ENCODE data around the gene MRPS27.

The MRPS27 gene

DNA sequence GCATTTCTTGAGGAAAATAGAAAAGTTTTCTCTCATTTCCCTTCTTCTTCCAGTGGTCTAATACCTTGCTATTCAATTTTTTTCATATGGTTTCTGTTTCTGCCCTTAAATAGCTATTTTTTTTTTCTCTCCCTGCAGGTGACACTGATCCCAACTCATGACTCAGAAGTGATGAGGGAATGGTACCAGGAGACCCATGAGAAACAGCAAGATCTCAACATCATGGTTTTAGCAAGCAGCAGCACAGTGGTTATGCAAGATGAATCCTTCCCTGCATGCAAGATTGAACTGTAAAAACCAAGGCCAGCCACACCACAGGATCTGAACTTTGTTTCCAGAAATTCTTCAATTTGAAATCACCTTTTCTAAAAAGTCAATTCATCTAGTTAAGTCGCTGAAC, 115.1 kb downstream of the MRPS27 start:
- no peak for DNase-seq (ENCODE audit: low spot score)
- TF ChIP-seq CTCF (IDR thresholded peaks at IDR 0.05; ENCODE audit: borderline replicate concordance, control extremely low read depth, extremely low read depth, insufficient read depth, missing control alignments): no peak
- in situ Hi-C loops (cut with MboI; ENCODE audit: low sequenced_read_pairs, unreplicated experiment): no loop called here

- no peak for DNase-seq (ENCODE audit: low spot score)
- in situ Hi-C loops (cut with MboI; ENCODE audit: low sequenced_read_pairs, unreplicated experiment): no loop called here
- TF ChIP-seq CTCF (IDR thresholded peaks at IDR 0.05; ENCODE audit: borderline replicate concordance, control extremely low read depth, extremely low read depth, insufficient read depth, missing control alignments): no peak
Measured at GRCh38 chr5:72203251-72203845, 116.7 kb downstream of the MRPS27 start.

- DNase-seq (ENCODE audit: low spot score): no peak
- in situ Hi-C loops (cut with MboI; ENCODE audit: low sequenced_read_pairs, unreplicated experiment): no loop called here
- TF ChIP-seq CTCF (IDR thresholded peaks at IDR 0.05; ENCODE audit: borderline replicate concordance, control extremely low read depth, extremely low read depth, insufficient read depth, missing control alignments): no peak
Measured at GRCh38 chr5:72202331-72202825, 117.7 kb downstream of the MRPS27 start.

DNA sequence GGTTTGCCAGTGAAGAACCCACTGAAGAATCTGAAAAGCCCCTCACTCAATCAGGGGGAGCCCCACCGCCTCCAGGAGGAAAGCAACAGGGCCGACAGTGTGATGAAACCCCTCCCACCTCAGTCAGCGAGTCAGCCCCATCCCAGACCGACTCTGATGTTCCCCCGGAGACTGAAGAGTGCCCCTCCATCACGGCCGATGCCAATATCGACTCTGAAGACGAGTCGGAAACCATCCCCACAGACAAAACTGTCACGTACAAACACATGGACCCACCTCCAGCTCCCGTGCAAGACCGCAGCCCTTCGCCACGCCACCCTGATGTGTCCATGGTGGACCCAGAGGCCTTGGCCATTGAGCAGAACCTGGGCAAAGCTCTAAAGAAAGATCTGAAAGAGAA, 120.4 kb downstream of the MRPS27 start:
- no peak for TF ChIP-seq CTCF (IDR thresholded peaks at IDR 0.05; ENCODE audit: borderline replicate concordance, control extremely low read depth, extremely low read depth, insufficient read depth, missing control alignments)
- DNase-seq (ENCODE audit: low spot score): no peak
- in situ Hi-C loops (cut with MboI; ENCODE audit: low sequenced_read_pairs, unreplicated experiment): no loop called here

DNA sequence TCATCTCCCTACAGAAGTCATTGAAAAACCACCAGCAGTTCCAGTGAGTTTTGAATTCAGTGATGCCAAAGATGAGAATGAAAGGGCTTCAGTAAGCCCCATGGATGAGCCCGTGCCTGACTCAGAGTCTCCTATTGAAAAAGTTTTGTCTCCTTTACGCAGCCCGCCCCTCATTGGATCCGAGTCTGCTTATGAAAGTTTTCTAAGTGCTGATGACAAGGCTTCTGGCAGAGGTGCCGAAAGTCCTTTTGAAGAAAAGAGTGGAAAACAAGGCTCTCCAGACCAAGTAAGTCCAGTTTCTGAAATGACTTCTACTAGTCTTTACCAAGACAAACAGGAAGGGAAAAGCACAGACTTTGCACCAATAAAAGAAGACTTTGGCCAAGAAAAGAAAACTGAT, 122.6 kb downstream of the MRPS27 start:
- in situ Hi-C loops (cut with MboI; ENCODE audit: low sequenced_read_pairs, unreplicated experiment): no loop called here

GRCh38 chr5:72195581-72195980, 124.5 kb downstream of the MRPS27 start:
- in situ Hi-C loops (cut with MboI; ENCODE audit: low sequenced_read_pairs, unreplicated experiment): no loop called here
- no peak for DNase-seq (ENCODE audit: low spot score)
- no peak for TF ChIP-seq CTCF (IDR thresholded peaks at IDR 0.05; ENCODE audit: borderline replicate concordance, control extremely low read depth, extremely low read depth, insufficient read depth, missing control alignments)

More for the DNA sequence above, 122.6 kb downstream of the MRPS27 start:
- TF ChIP-seq CTCF (IDR thresholded peaks at IDR 0.05; ENCODE audit: borderline replicate concordance, control extremely low read depth, extremely low read depth, insufficient read depth, missing control alignments): no peak
- DNase-seq (ENCODE audit: low spot score): no peak

Data from GM13976 (cell line).